Measurements from ENCODE around the gene FRMPD4.

DNA sequence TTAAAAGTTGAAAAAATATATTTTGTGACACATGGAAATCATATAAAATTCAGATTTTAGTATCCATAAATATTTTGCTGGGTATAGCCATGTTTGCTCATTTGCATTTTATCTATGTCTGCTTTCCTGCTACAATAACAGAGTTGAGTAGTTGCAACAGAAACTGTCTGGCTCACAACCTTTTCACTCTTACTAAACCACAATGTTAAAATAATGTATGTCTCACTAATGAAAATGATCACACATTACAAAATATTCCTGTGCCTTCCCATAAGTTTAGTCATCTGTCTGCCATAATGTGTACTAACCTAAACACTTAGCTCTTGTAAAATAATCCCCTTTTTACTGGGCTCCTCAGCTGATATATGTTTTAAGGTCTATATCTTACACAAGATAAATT, 479.0 kb downstream of the FRMPD4 start:
- TF ChIP-seq, protein P1, sequence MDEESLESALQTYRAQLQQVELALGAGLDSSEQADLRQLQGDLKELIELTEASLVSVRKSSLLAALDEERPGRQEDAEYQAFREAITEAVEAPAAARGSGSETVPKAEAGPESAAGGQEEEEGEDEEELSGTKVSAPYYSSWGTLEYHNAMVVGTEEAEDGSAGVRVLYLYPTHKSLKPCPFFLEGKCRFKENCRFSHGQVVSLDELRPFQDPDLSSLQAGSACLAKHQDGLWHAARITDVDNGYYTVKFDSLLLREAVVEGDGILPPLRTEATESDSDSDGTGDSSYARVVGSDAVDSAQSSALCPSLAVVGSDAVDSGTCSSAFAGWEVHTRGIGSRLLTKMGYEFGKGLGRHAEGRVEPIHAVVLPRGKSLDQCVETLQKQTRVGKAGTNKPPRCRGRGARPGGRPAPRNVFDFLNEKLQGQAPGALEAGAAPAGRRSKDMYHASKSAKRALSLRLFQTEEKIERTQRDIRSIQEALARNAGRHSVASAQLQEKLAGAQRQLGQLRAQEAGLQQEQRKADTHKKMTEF (CRISPR knock-in tag; IDR thresholded peaks at IDR 0.05), result no peak
- TF ChIP-seq PRMT3 (CRISPR knock-in tag; IDR thresholded peaks at IDR 0.05; ENCODE audit: borderline replicate concordance, low read depth) (no peak), XBP1 (CRISPR knock-in tag; IDR thresholded peaks at IDR 0.05) (no peak)

Data from HepG2 (cell line).